GM12892 (cell line): ENCODE data around the gene DDHD1.
"Not testable (repeated sequence)": the region's sequence is repeated elsewhere in the genome, so short reads cannot be mapped to it uniquely, and the experiment has no call there.

Experiments used
- DNase-seq: peaks from one replicate; pipeline ENCODE4 v3.0.0; 2011; ENCODE audit not compliant: insufficient read length
- FAIRE-seq: peaks from 2 replicates; lab custom pipeline; 2011; peaks lifted over from hg19 to GRCh38; lab: Jason Lieb, UNC
- POLR2A ChIP-seq: IDR thresholded peaks from 2 replicates; pipeline ENCODE4 v1.6.1; 2011; ENCODE audit warnings: low read depth, low read length, control low read depth
- POLR2AphosphoS5 ChIP-seq: IDR thresholded peaks from 2 replicates; pipeline ENCODE4 v1.6.1; 2011; ENCODE audit warnings: low read depth, low read length, control low read depth
- TAF1 ChIP-seq: IDR thresholded peaks from 2 replicates; pipeline ENCODE4 v1.6.1; 2011; ENCODE audit warnings: low read depth, mild to moderate bottlenecking, control low read depth, low read length, borderline replicate concordance

The DDHD1 gene

GRCh38 chr14:53151523-53152183, 1.5 kb downstream of the DDHD1 start:
- FAIRE-seq = peak; percentile 38
- DNase-seq = peak; percentile 15

GRCh38 chr14:53149668-53150316, 3.3 kb downstream of the DDHD1 start:
- FAIRE-seq (peak; percentile 87), DNase-seq (no peak)
- TF ChIP-seq TAF1 (no peak), POLR2AphosphoS5 (no peak), POLR2A (no peak)

More at GRCh38 chr14:53151523-53152183, 1.5 kb downstream of the DDHD1 start:
- TF ChIP-seq POLR2AphosphoS5 (peak; percentile 40; the same call in 1 of the 2 replicates), POLR2A (no peak), TAF1 (no peak)

GRCh38 chr14:53148671-53149070, 4.5 kb downstream of the DDHD1 start:
- TF ChIP-seq POLR2A (no peak), POLR2AphosphoS5 (no peak), TAF1 (no peak)
- FAIRE-seq = peak; percentile 72
- DNase-seq = no peak

GRCh38 chr14:53147893-53148292, 5.2 kb downstream of the DDHD1 start:
- no peak for TF ChIP-seq TAF1
- no peak for TF ChIP-seq POLR2A
- no peak for TF ChIP-seq POLR2AphosphoS5
- DNase-seq (no peak), FAIRE-seq (no peak)

- DNase-seq (no peak), FAIRE-seq (no peak)
- TF ChIP-seq TAF1 (no peak), POLR2A (no peak), POLR2AphosphoS5 (no peak)
Observed at GRCh38 chr14:53147208-53147607, 5.9 kb downstream of the DDHD1 start.

GRCh38 chr14:53146739-53147138, 6.4 kb downstream of the DDHD1 start:
- no peak for DNase-seq
- no peak for TF ChIP-seq TAF1
- TF ChIP-seq POLR2A = no peak
- no peak for TF ChIP-seq POLR2AphosphoS5
- peak; percentile 9 for FAIRE-seq

- peak; percentile 96 for FAIRE-seq
- no peak for DNase-seq
- TF ChIP-seq POLR2A (no peak), TAF1 (no peak), POLR2AphosphoS5 (no peak)
Observed at GRCh38 chr14:53144244-53144643, 8.9 kb downstream of the DDHD1 start.

GRCh38 chr14:53140585-53140984, 12.5 kb downstream of the DDHD1 start:
- TF ChIP-seq TAF1 = no peak
- TF ChIP-seq POLR2A = no peak
- no peak for TF ChIP-seq POLR2AphosphoS5
- DNase-seq (no peak), FAIRE-seq (no peak)

GRCh38 chr14:53137568-53138203, 15.4 kb downstream of the DDHD1 start:
- TF ChIP-seq POLR2AphosphoS5 = no peak
- no peak for DNase-seq
- FAIRE-seq = no peak

GRCh38 chr14:53130491-53130890, 22.6 kb downstream of the DDHD1 start:
- FAIRE-seq, DNase-seq: not testable (repeated sequence)

- TF ChIP-seq POLR2AphosphoS5 = no peak
- no peak for TF ChIP-seq POLR2A
- no peak for DNase-seq
- FAIRE-seq = no peak
Observed at GRCh38 chr14:53128303-53129028, 24.7 kb downstream of the DDHD1 start.
